K562 (cell line): ENCODE results near the gene TAF15. TPM values are rescaled to one million over a fixed set of nuclear protein-coding genes. Genes with fewer than 3 reads are reported as not detected.

ENCODE experiments used
- CREB5 ChIP-seq: fragments of 250-450 bp; sonication (Bioruptor Pico); IDR thresholded peaks from 2 replicates; pipeline ENCODE4 v1.5.0; 2020; ENCODE audit warnings: mild to moderate bottlenecking
- DDX20 ChIP-seq: fragments of 450-650 bp; IDR thresholded peaks from 2 replicates; pipeline ENCODE4 v1.6.1; 2016; ENCODE audit warnings: missing genetic modification characterization, low read depth, mild to moderate bottlenecking, missing compliant biosample characterization, moderate library complexity
- MGA ChIP-seq: fragments of 450-650 bp; IDR thresholded peaks from 2 replicates; pipeline ENCODE4 v1.6.1; 2016; ENCODE audit warnings: mild to moderate bottlenecking, moderate library complexity
- MTF1 ChIP-seq: fragments of 250-450 bp; sonication (Bioruptor Pico); IDR thresholded peaks from 2 replicates; pipeline ENCODE4 v1.9.0; 2021; ENCODE audit warnings: moderate library complexity, mild to moderate bottlenecking, inconsistent platforms, borderline replicate concordance
- ZNF316 ChIP-seq: fragments of 450-650 bp; IDR thresholded peaks from 2 replicates; pipeline ENCODE4 v1.6.1; 2016
- polyA plus RNA-seq, 8 experiments: library from polyadenylated mRNA; depleted of rRNA in 4 of 8; stranded (reverse) in 5 of 8; unstranded in 3 of 8; fragments of >200 nt; fragmentation: Nextera tagmentation in 2 of 8; fragmentation: Illumina TruSeq in 1 of 8; extraction: Ambion mirVana in 2 of 8; extraction: Trizol in 1 of 8; gene quantifications; 2 replicates each; pipeline versions ENCODE4 v1.2.1 to v1.2.3, GENCODE V29; 2011 to 2014; ENCODE audit warnings: inconsistent platforms in 1 of 8, missing spikeins in 1 of 8
- total RNA-seq, 7 experiments: library from RNA; depleted of rRNA in 6 of 7; stranded (reverse); fragments of >200 nt in 6 of 7; fragmentation: Illumina TruSeq in 2 of 7; extraction: Trizol in 2 of 7; gene quantifications; 2 replicates each; pipeline versions ENCODE4 v1.2.1 to v1.2.3, GENCODE V29; 2011 to 2021; ENCODE audit warnings: low replicate concordance in 1 of 7
- TF ChIP-seq, protein P1 (sequence below): fragments of 450-650 bp; IDR thresholded peaks from 2 replicates; pipeline ENCODE4 v1.6.1; 2017; ENCODE audit warnings: antibody characterized with exemption, mild to moderate bottlenecking

TAF15 gene
- total and polyA plus RNA-seq, 9 of the 15 experiments (the other 6 are each of a cell fraction or from before 2014, with no cell fraction given): 4.1 to 272 (median 56.8) TPM

- TF ChIP-seq MGA (no peak), MTF1 (no peak), ZNF316 (no peak), DDX20 (tag) (peak; percentile 70), CREB5 (CRISPR knock-in tag) (no peak)
- TF ChIP-seq, protein P1, sequence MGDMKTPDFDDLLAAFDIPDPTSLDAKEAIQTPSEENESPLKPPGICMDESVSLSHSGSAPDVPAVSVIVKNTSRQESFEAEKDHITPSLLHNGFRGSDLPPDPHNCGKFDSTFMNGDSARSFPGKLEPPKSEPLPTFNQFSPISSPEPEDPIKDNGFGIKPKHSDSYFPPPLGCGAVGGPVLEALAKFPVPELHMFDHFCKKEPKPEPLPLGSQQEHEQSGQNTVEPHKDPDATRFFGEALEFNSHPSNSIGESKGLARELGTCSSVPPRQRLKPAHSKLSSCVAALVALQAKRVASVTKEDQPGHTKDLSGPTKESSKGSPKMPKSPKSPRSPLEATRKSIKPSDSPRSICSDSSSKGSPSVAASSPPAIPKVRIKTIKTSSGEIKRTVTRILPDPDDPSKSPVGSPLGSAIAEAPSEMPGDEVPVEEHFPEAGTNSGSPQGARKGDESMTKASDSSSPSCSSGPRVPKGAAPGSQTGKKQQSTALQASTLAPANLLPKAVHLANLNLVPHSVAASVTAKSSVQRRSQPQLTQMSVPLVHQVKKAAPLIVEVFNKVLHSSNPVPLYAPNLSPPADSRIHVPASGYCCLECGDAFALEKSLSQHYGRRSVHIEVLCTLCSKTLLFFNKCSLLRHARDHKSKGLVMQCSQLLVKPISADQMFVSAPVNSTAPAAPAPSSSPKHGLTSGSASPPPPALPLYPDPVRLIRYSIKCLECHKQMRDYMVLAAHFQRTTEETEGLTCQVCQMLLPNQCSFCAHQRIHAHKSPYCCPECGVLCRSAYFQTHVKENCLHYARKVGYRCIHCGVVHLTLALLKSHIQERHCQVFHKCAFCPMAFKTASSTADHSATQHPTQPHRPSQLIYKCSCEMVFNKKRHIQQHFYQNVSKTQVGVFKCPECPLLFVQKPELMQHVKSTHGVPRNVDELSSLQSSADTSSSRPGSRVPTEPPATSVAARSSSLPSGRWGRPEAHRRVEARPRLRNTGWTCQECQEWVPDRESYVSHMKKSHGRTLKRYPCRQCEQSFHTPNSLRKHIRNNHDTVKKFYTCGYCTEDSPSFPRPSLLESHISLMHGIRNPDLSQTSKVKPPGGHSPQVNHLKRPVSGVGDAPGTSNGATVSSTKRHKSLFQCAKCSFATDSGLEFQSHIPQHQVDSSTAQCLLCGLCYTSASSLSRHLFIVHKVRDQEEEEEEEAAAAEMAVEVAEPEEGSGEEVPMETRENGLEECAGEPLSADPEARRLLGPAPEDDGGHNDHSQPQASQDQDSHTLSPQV: peak; percentile 55; the same call in 1 of the 2 replicates
These were observed 80.0 kb downstream of the TAF15 start (continued) for GRCh38 chr17:35889241-35889640.
